T-cell (primary cell): ENCODE results near the gene LOXHD1. TPM values are rescaled to one million over a fixed set of nuclear protein-coding genes. Genes with fewer than 3 reads are reported as not detected.

Experiments used
- ATAC-seq, 4 experiments: fragments of 200-7000 bp in 3 of 4; fragments of 150-1000 bp in 1 of 4; cut with Tn5 transposase; replicated peaks in 1 of 4; 1 replicate in 3 of 4; 2 replicates in 1 of 4; pipeline ENCODE4 v1.10.0; 2021; ENCODE audit warnings: moderate library complexity in 3 of 4, mild to moderate bottlenecking in 2 of 4, moderate number of reproducible peaks in 1 of 4
- CTCF ChIA-PET, 2 donors: fragments of 300-600 bp; sonication (Branson Sonifier 250); formaldehyde crosslinking; loops; one replicate each; lab custom pipeline; 2022; ENCODE audit warnings: antibody characterized with exemption in 2 of 2; lab: Charles Lee
- POLR2A ChIA-PET, 2 donors: fragments of 300-600 bp; sonication (Branson Sonifier 250); formaldehyde crosslinking; loops; one replicate each; lab custom pipeline; 2022; ENCODE audit warnings: antibody characterized with exemption in 2 of 2; lab: Charles Lee
- DNase-seq, 35 experiments: peaks; one replicate each; pipeline versions ENCODE4 v3.0.0 to v3.0.0-alpha.2; 2013 to 2023
- H3K27ac ChIP-seq: one replicate; pipeline ENCODE4 v1.5.1; 2013; ENCODE audit warnings: low read length
- H3K27me3 ChIP-seq, 2 experiments: replicated peaks in 1 of 2; 1 replicate in 1 of 2; 2 replicates in 1 of 2; pipeline versions ENCODE4 v1.6.1 to v1.7.0; 2013; ENCODE audit warnings: low read length in 1 of 2, mixed read lengths in 1 of 2; ENCODE audit not compliant: control insufficient read depth in 2 of 2, insufficient read depth in 2 of 2; ENCODE audit errors: extremely low read depth in 1 of 2
- H3K36me3 ChIP-seq, 2 donors: 1 replicate in 1 of 2; 2 replicates in 1 of 2; pipeline versions ENCODE4 v1.6.1 to v1.7.0; 2013; ENCODE audit warnings: low read length in 1 of 2; ENCODE audit not compliant: control insufficient read depth in 2 of 2, insufficient read depth in 1 of 2; ENCODE audit errors: extremely low read depth in 1 of 2
- H3K4me1 ChIP-seq, 2 experiments: 1 replicate in 1 of 2; 2 replicates in 1 of 2; pipeline versions ENCODE4 v1.6.1 to v1.7.0; 2013; ENCODE audit warnings: low read length in 2 of 2, mixed read lengths in 1 of 2; ENCODE audit not compliant: insufficient read depth in 2 of 2, control insufficient read depth in 1 of 2; ENCODE audit errors: extremely low read depth in 1 of 2
- H3K4me3 ChIP-seq, 2 donors: 1 replicate in 1 of 2; 2 replicates in 1 of 2; pipeline versions ENCODE4 v1.5.1 to v1.7.0; 2013; ENCODE audit warnings: mild to moderate bottlenecking in 2 of 2, low read length in 1 of 2, moderate library complexity in 1 of 2; ENCODE audit not compliant: control insufficient read depth in 1 of 2; ENCODE audit errors: extremely low read depth in 1 of 2
- H3K9me3 ChIP-seq: 2 replicates; pipeline ENCODE4 v1.7.0; 2013
- H3K27ac Mint-ChIP-seq, 2 donors: one replicate each; pipeline ENCODE4 v1.8.0; 2020 to 2021; ENCODE audit warnings: mild to moderate bottlenecking in 2 of 2, mixed read lengths in 2 of 2
- H3K27me3 Mint-ChIP-seq, 2 donors: one replicate each; pipeline ENCODE4 v1.8.0; 2021 to 2022; ENCODE audit warnings: mixed read lengths in 2 of 2
- H3K36me3 Mint-ChIP-seq: one replicate; pipeline ENCODE4 v1.8.0; 2021; ENCODE audit warnings: mixed read lengths
- H3K4me1 Mint-ChIP-seq, 3 donors: one replicate each; pipeline ENCODE4 v1.8.0; 2020 to 2022; ENCODE audit warnings: mixed read lengths in 3 of 3, mild to moderate bottlenecking in 1 of 3
- H3K4me3 Mint-ChIP-seq, 3 donors: one replicate each; pipeline ENCODE4 v1.8.0; 2020 to 2022; ENCODE audit warnings: mild to moderate bottlenecking in 3 of 3, mixed read lengths in 3 of 3, moderate library complexity in 3 of 3
- H3K9me3 Mint-ChIP-seq, 3 donors: one replicate each; pipeline ENCODE4 v1.8.0; 2020 to 2022; ENCODE audit warnings: mixed read lengths in 3 of 3
- WGBS: methylation state at CpG from one replicate; pipeline ENCODE4 v1.1.5; 2013; ENCODE audit warnings: missing lambda C conversion rate; ENCODE audit not compliant: insufficient coverage; 5-methylcytosine and 5-hydroxymethylcytosine counted together
- total RNA-seq, 35 experiments: library from RNA in 6 of 35; stranded (reverse) in 6 of 35; fragments of 120-200 nt in 1 of 35; gene quantifications; one replicate each; pipeline versions ENCODE4 v1.2.1 to v1.2.4 and lab custom pipeline; 2013 to 2026

The LOXHD1 gene
- total RNA-seq, 5 donors from 2014 or later (not counting 1 experiment from before 2014, with no cell fraction given), result 0.07 to 0.21 (median 0.15) TPM; not detected in 1

GRCh38 chr18:46581648-46582047, 75.4 kb downstream of the LOXHD1 start:
- peaks cover 0 to 17% of the 10 kb centered on the region in 2 experiments for H3K27me3 ChIP-seq
- H3K36me3 ChIP-seq, result no peaks in the 10 kb centered on the region
- DNase-seq (no peak), ATAC-seq (no peak)
- H3K4me1 ChIP-seq, result no peaks in the 10 kb centered on the region
- Mint-ChIP-seq H3K27me3 (peaks cover 14 to 20% of the 10 kb centered on the region in 2 donors), H3K9me3 (peaks cover 14 to 20% (median 16%) of the 10 kb centered on the region in 3 donors), H3K27ac (no peak overlapping the region), H3K4me1 (no peaks in the 10 kb centered on the region), H3K4me3 (no peak overlapping the region), H3K36me3 (peaks cover 3% of the 10 kb centered on the region)
- peaks cover 4% of the 10 kb centered on the region for H3K9me3 ChIP-seq
- CTCF ChIA-PET, result no interaction called here
- POLR2A ChIA-PET, result no interaction called here
- H3K4me3 ChIP-seq, result no peak overlapping the region
- H3K27ac ChIP-seq, result no peak overlapping the region

GRCh38 chr18:46578987-46579386, 78.0 kb downstream of the LOXHD1 start:
- ChIA-PET POLR2A (no interaction called here), CTCF (no interaction called here)
- H3K27ac ChIP-seq, result no peak overlapping the region
- no CpG with 5 or more reads among the region's 2 CpGs for WGBS
- peaks cover 4% of the 10 kb centered on the region for H3K9me3 ChIP-seq
- peaks cover 14 to 20% (median 16%) of the 10 kb centered on the region in 3 donors for H3K9me3 Mint-ChIP-seq
- no peak overlapping the region for H3K4me3 ChIP-seq
- DNase-seq, result no peak
- ATAC-seq, result no peak
- H3K4me1 ChIP-seq, result no peaks in the 10 kb centered on the region
- peaks cover 10 to 20% of the 10 kb centered on the region in 2 donors for H3K27me3 Mint-ChIP-seq
- H3K4me3 Mint-ChIP-seq, result no peak overlapping the region
- H3K27ac Mint-ChIP-seq, result no peak overlapping the region
- no peaks in the 10 kb centered on the region for H3K4me1 Mint-ChIP-seq
- H3K27me3 ChIP-seq, result peaks cover 0 to 27% of the 10 kb centered on the region in 2 experiments
- H3K36me3 Mint-ChIP-seq, result peaks cover 3% of the 10 kb centered on the region
- H3K36me3 ChIP-seq, result no peaks in the 10 kb centered on the region

GRCh38 chr18:46577546-46577945, 79.5 kb downstream of the LOXHD1 start:
- ATAC-seq (no peak), DNase-seq (no peak)
- peaks cover 0 to 27% of the 10 kb centered on the region in 2 experiments for H3K27me3 ChIP-seq
- POLR2A ChIA-PET, result no interaction called here
- no peak overlapping the region for H3K4me3 ChIP-seq
- H3K27me3 Mint-ChIP-seq, result peaks cover 7 to 16% of the 10 kb centered on the region in 2 donors
- H3K9me3 Mint-ChIP-seq, result peaks cover 14 to 20% (median 16%) of the 10 kb centered on the region in 3 donors
- no peak overlapping the region for H3K27ac ChIP-seq
- H3K4me1 Mint-ChIP-seq, result no peaks in the 10 kb centered on the region
- H3K27ac Mint-ChIP-seq, result no peak overlapping the region
- H3K4me1 ChIP-seq, result no peaks in the 10 kb centered on the region
- CTCF ChIA-PET, result no interaction called here
- H3K36me3 ChIP-seq, result no peaks in the 10 kb centered on the region
- H3K4me3 Mint-ChIP-seq, result no peak overlapping the region
- 80% methylated on average over 10 of the region's 11 CpGs for WGBS
- peaks cover 3% of the 10 kb centered on the region for H3K36me3 Mint-ChIP-seq
- H3K9me3 ChIP-seq, result peaks cover 4% of the 10 kb centered on the region

- Mint-ChIP-seq H3K36me3 (no peaks in the 10 kb centered on the region), H3K4me3 (no peak overlapping the region), H3K27ac (no peak overlapping the region), H3K9me3 (peaks cover 7 to 8% (median 7%) of the 10 kb centered on the region in 3 donors), H3K27me3 (peaks cover 3 to 16% of the 10 kb centered on the region in 2 donors), H3K4me1 (no peaks in the 10 kb centered on the region)
- no peaks in the 10 kb centered on the region for H3K9me3 ChIP-seq
- DNase-seq, result no peak
- ChIA-PET POLR2A (no interaction called here), CTCF (no interaction called here)
- no peak for ATAC-seq
- H3K36me3 ChIP-seq, result no peaks in the 10 kb centered on the region
- no peak overlapping the region for H3K4me3 ChIP-seq
- 89% methylated on average over 3 of the region's 6 CpGs for WGBS
- no peaks in the 10 kb centered on the region for H3K4me1 ChIP-seq
- peaks cover 0 to 27% of the 10 kb centered on the region in 2 experiments for H3K27me3 ChIP-seq
- no peak overlapping the region for H3K27ac ChIP-seq
Measured at GRCh38 chr18:46575851-46576250, 81.2 kb downstream of the LOXHD1 start.

GRCh38 chr18:46574743-46575115, 82.3 kb downstream of the LOXHD1 start:
- H3K4me3 Mint-ChIP-seq, result no peak overlapping the region
- H3K36me3 ChIP-seq, result no peaks in the 10 kb centered on the region
- H3K4me3 ChIP-seq, result no peak overlapping the region
- ATAC-seq (no peak), DNase-seq (no peak)
- H3K4me1 Mint-ChIP-seq, result no peaks in the 10 kb centered on the region
- no peaks in the 10 kb centered on the region for H3K9me3 ChIP-seq
- H3K27me3 ChIP-seq, result peaks cover 0 to 26% of the 10 kb centered on the region in 2 experiments
- H3K27me3 Mint-ChIP-seq, result peaks cover 5 to 8% of the 10 kb centered on the region in 2 donors
- WGBS, result 85% methylated on average over 2 of the region's 2 CpGs
- ChIA-PET POLR2A (no interaction called here), CTCF (no interaction called here)
- H3K36me3 Mint-ChIP-seq, result no peaks in the 10 kb centered on the region
- no peaks in the 10 kb centered on the region for H3K9me3 Mint-ChIP-seq
- no peaks in the 10 kb centered on the region for H3K4me1 ChIP-seq
- no peak overlapping the region for H3K27ac Mint-ChIP-seq
- H3K27ac ChIP-seq, result no peak overlapping the region

GRCh38 chr18:46574000-46574742, 82.8 kb downstream of the LOXHD1 start:
- Mint-ChIP-seq H3K4me3 (no peak overlapping the region), H3K9me3 (no peaks in the 10 kb centered on the region), H3K27me3 (peaks cover 4% of the 10 kb centered on the region in 2 donors), H3K36me3 (no peaks in the 10 kb centered on the region), H3K4me1 (no peaks in the 10 kb centered on the region), H3K27ac (no peak overlapping the region)
- ATAC-seq, result no peak
- ChIA-PET CTCF (interaction anchor here in 1 of 2 donors (0.5 kb wide), 1 partner anchor 57 kb away, joined by 3 read pairs; no protein-coding TSS in a partner anchor), POLR2A (no interaction called here)
- Histone ChIP-seq H3K4me3 (no peak overlapping the region), H3K4me1 (no peaks in the 10 kb centered on the region), H3K27ac (no peak overlapping the region), H3K9me3 (no peaks in the 10 kb centered on the region), H3K27me3 (peaks cover 0 to 23% of the 10 kb centered on the region in 2 experiments), H3K36me3 (no peaks in the 10 kb centered on the region)
- no peak for DNase-seq
- no CpG with 5 or more reads among the region's 4 CpGs for WGBS
